GM19035 (cell line): ENCODE data around the gene TNFRSF1B.

Source experiments
- ATAC-seq: cut with Tn5 transposase; IDR thresholded peaks from one replicate; pipeline ENCODE4 v1.9.1; 2021; ENCODE audit not compliant: unreplicated experiment

The TNFRSF1B gene

GRCh38 chr1:12141163-12141850 lies 25.5 kb upstream of the TNFRSF1B start:
- no peak for ATAC-seq

DNA sequence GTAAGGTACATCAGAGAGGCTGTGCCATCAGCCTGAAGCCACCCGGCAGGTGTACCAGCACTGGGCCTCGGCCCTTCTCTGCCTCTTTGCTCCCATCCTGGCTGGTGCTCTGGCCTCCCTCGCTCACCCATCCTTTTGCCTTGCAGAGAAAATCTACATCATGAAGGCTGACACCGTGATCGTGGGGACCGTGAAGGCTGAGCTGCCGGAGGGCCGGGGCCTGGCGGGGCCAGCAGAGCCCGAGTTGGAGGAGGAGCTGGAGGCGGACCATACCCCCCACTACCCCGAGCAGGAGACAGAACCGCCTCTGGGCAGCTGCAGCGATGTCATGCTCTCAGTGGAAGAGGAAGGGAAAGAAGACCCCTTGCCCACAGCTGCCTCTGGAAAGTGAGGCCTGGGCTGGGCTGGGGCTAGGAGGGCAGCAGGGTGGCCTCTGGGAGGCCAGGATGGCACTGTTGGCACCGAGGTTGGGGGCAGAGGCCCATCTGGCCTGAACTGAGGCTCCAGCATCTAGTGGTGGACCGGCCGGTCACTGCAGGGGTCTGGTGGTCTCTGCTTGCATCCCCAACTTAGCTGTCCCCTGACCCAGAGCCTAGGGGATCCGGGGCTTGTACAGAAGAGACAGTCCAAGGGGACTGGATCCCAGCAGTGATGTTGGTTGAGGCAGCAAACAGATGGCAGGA lies 24.5 kb upstream of the TNFRSF1B start:
- no peak for ATAC-seq

GRCh38 chr1:12142891-12143630 lies 23.7 kb upstream of the TNFRSF1B start:
- ATAC-seq, result no peak

GRCh38 chr1:12143631-12144155 lies 23.1 kb upstream of the TNFRSF1B start:
- no peak for ATAC-seq

DNA sequence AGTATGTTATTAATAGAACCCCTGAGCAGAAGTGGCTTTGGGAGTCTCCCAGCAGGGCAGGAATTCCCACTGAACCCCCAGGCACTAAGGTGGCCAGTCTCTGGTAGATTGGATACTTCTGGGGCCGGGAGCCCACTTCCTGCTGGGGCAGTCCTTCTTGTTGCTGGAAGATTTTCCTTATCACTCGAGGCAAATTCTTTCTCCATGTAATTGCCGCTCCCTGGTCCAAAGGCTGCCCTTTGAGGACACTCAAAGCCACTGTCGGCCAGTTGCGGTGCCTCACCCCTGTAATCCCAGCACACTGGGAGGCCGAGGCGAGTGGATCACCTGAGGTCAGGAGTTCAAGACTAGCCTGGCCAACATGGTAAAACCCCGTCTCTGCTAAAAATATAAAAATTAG lies 22.6 kb upstream of the TNFRSF1B start:
- ATAC-seq, result no peak

GRCh38 chr1:12144969-12145368 lies 21.8 kb upstream of the TNFRSF1B start:
- ATAC-seq, result no peak

GRCh38 chr1:12145616-12146342 lies 21.0 kb upstream of the TNFRSF1B start:
- ATAC-seq, result no peak

DNA sequence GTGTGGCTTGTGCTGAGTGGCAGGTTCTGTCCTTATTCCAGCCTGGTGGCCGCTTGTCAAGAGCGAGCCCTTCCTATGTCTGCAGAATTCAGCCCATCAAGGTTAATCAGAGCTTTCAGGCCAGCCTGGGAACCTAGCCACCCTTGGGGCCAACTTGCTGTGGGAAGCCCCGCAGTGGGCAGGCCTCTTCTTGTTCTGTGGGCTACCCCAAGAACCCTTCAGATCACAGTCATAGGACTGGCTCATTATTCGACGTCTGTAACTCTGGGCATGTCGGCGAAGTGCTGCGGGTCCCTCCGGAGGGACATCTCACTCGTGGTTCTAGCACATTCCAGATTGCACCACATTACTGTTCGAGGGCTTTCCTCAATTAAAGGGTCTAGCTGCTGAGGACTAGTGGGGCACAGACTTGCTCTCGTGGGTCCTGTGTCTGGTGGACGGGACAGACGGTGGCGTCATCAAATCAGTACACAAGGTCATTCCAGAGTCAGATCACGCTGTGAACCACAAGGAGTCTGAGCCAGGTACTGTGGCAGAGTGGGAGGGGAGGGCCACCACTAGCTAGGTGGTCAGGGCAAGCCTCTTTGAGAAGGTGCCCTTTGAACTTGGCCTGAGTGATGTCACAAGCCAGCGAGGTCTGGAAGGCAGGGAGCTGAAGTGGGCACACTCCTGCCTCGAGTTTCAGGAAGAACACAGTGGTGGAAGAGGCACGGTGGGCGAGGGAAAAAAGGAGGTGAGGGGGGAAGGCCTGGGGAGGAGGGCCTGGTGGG lies 20.3 kb upstream of the TNFRSF1B start:
- no peak for ATAC-seq

DNA sequence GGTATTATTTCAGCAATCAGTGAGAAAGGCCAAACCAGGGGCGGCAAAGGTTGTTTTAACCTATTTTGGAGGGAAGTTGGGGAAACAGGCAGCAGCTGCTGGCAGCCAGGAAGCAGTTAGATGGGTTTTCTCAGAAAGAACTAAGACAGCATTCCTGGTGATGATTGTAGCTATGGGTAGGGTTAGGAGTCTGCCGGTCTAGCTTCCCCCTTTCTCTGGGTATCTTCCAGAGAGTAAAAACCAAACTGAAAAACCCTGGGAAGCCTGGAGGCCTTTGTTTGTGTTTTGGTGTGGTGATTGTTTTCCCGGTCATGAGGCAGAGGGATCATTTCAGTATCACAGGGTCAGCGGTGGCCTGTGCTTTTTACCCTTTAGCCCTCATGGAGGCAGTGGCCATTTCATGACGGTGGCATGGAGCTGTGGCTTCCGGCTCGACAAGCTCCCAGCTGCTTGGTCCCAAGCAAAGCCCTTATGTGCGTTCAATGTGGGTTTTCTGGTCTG lies 19.5 kb upstream of the TNFRSF1B start:
- ATAC-seq, result no peak

GRCh38 chr1:12148160-12148957 lies 18.4 kb upstream of the TNFRSF1B start:
- ATAC-seq, result no peak

DNA sequence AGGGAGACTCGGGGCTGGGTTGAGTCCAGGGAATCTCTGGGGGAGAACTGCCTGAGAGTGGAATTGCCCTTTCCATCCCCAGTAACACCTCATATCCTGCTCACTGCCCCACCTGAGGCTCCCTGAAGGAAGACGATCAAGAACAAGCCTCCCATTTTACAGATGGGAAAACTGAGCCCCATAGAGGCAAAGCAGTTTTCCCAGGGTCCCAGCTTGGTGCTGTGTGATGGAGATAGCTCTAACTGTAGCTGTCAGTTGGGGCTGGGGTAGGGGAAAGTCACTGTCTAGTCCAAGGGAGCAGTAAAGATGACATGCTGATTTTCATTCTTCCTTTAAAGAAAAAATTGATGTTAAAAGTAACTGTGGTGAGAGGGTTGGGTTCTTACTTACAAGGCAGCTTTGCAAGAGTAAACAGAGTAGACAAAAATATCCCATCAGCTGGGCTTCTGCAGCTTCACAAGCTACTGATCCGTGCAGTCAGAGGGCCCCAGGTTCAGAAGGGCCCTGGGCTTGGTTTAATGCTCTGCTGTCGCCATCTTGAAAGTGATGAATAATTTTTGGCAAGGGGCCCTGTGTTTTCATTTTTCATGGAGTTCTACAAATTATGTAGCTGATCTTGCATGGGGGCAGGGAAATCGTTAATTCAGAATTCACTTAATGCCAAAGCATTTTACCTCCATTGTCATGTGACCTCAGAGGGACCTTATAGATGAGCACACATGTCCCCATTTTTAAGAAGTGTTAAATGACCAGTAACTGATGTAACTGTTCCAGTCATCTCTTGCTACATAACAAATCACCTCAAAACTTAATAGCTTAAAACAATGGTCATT lies 17.6 kb upstream of the TNFRSF1B start:
- ATAC-seq, result no peak

- no peak for ATAC-seq
These were observed 17.0 kb upstream of the TNFRSF1B start for GRCh38 chr1:12149791-12150175.

GRCh38 chr1:12150456-12151200 lies 16.2 kb upstream of the TNFRSF1B start:
- no peak for ATAC-seq

DNA sequence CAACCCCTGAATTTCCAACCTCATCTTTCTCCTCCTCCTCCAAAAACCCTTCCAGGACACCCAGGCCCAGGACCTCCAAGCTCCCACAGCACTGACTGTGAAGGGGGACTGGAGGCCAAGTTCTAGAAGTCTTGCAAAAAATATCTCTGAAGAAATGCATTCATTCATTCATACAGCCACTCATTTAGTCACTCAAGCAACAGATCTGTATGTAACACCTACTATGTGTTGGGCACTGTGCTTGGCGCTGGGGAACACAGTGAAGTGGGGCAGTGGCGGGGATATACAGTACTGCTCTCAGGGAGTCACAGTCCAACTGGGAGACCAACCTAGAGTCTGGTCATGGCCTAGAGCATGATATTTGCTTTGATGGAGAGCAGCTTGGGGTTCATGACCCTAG lies 15.3 kb upstream of the TNFRSF1B start:
- no peak for ATAC-seq

DNA sequence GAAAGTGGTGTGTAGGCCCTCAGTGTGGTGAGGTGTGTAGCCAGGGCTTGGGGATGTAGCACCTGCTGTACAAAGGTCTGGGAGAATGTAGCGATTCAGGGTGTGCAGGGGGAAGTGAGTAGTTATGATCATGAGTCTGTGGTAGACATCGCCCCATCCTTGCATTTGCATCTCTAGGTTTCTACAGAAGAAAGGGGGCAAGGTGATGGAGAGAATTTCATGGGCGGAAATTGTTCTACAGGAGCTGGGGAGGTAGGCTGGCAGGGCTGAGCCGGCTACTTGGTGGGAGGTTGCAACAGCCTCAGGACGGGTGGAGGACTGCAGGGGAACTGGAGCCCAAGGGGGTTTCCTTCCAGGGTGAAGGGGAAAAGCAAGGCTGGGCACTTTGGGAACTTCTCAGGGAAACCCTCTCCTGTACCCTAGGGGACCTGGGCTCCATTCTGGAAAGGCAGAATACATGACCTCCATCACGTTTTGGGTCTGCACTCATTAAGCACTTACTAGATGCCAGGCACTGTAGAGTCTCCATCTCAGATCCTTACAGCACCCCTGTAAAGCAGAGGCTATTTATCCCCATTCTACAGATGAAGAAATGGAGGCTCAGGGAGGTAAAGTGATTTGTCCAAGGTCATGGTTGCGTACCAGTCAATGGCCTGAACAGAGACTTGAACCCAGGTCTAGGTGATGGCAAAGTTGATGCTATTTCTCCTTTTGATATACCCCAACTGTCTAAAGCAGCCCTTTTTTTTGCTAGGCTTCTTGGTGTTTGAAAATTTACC lies 14.5 kb upstream of the TNFRSF1B start:
- ATAC-seq, result peak; percentile 68

GRCh38 chr1:12153181-12153785 lies 13.5 kb upstream of the TNFRSF1B start:
- ATAC-seq, result no peak

DNA sequence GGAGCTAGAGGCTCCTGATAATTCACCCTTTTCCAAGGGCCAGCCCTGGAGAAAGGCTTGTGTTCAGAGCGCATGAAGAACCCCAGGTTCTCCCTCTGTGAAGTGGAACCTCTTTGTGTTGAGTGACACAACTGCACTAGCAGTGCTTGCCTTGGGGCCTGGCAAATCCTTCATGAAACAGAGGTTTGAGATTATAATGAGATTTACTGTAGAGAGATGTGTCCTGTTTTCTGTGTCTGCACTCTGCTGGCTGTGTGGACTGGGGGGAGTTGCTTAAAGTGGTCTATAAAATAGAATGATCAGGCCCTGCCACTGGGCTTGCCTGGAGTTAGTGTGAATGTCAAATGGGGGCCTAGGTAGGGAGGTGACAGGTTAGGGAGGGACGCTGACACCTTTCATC lies 11.5 kb upstream of the TNFRSF1B start:
- ATAC-seq, result no peak
